ENCODE measurements around the gene NAA20. TPM values are rescaled to one million over a fixed set of nuclear protein-coding genes. Genes with fewer than 3 reads are reported as not detected.
A peak's percentile ranks its signal among the peaks of the same experiment; 100 is the strongest.

Gene NAA20
- total RNA-seq, 1 experiment from 2014 or later: 120 TPM

DNA sequence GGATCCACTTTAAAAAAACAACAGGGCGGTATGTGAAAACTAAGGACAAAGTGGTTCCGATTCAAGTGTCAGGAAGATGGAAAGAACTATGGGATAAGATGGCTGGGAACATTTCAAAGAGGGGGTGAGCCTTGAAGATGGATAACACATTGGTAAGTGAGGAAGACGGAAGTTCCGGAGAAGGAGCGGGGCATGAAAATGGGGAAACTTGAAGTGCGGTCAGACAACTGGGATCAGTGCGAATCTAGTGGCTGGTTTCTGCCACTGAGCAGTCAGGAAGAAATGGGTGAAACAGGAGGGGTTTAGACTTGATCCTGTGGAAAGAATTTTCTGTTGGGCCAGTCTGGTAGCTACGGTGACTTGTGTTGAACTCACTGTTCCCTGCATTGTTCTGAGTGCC, 1.2 kb downstream of the NAA20 start:
- DNase-seq (ENCODE audit: low read depth): no peak

DNA sequence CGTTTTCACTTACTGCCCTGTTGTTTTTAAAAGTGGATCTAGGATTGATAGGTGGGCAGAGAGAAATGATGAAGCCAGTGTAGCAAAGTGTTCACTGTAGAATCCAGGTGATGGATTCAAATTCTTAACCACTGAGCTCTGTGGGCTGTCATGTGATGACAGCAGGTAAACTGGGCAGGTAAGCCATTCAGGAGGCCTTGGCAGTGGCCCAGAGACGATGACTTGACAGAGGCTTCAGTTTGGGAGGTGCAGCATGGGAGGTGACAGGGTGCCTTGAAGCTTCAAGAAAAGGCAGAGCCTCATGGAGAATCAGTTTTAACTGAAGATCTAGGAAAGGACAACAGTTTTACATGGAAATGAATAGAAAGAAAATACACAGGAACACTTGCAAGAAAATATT, 2.0 kb downstream of the NAA20 start:
- DNase-seq (ENCODE audit: low read depth): no peak

DNA sequence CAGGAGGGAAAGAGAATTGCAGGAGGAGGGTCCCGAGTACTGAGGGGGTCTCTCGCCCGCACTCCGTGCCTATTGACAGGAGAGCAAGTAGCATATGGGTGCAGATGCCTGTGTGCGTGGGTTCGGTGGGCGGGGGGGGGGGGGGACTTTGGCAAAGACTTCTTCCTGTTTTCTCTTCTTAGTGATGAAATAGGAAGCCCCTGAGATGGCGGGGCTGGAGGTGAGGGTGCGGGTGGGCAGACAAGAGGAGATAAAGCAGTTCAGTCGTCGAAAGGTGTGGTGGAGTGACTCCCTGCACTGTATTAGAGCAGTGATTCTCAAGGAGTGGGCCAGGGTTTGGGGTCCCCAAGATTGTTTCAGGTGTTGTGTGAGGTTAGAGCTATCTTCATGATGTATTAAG, 3.7 kb downstream of the NAA20 start:
- no peak for DNase-seq (ENCODE audit: low read depth)

DNA sequence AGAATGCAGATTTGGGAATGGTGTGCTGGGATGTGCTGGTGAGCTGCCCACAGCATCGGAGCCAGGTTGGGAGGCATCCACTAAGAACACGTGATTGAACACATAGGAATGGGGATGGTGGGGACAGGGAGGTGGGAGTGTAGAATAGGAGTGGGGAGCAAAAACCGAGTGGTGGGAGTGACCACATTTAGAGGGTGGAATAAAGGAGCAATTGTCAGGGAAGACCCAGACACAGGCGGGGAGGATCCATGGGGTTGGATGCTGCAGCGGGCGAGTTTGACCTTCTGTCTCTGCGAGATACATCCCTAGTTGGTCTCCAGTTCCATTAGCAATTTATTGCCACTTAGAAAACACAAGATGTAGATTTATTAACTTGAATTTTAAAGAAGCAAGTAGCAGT, 4.7 kb downstream of the NAA20 start:
- DNase-seq (ENCODE audit: low read depth): no peak

DNA sequence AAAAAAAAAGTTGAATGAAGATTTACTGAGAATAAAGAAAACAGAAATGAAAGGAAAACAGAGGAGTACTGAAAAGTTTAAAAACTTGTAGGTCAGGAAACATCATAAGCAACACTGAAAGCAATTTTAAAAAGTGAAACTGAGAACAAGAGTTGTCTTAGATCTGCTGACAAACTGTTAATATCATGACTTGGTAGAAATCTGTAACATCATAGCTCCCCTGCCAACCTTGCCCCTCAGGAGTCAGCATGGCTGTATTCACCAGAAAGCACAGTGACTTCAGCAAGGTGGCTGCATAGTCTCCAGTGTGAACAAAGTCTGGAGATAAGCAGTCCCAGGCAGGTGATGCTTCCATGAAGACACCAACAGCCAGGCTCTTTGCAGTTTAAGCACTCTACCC, 5.3 kb downstream of the NAA20 start:
- no peak for DNase-seq (ENCODE audit: low read depth)

DNA sequence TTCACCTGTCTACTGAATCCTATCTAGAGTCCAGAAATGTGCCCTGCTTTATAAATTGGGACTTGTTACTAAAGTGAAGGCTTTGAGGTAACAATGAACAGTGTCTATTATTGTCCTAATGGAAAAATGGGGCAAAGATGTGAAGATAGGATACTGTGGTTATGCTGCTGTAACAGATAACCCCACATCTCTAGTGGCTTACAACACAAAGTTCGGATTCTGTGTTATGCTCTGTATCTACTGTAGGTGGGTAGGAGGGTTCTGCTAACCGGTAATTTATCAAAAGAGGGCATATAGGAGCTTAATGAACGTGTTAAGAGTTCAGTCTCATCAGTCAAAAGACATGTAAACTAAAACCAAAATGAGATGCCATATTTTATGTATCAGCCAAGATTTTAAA, 6.2 kb downstream of the NAA20 start:
- no peak for DNase-seq (ENCODE audit: low read depth)

DNA sequence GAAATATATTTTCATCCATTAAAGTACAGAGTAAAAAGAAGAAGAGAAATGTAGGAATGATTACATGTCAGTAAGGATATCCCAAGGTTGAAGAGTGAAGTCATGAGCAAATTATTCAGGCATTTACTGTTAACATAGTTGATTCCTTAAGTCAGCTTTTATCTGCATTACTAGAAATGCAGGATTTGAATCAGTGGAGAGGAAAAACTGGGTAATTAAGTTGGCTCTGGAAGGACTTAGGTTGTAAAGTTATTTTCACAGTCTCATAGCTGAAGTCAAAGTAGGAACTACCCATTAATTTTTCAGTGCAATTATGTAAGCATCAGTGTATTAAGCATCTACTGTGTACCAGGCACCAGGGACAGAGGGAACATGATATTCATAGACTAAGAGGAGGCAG, 7.8 kb downstream of the NAA20 start:
- no peak for DNase-seq (ENCODE audit: low read depth)

DNA sequence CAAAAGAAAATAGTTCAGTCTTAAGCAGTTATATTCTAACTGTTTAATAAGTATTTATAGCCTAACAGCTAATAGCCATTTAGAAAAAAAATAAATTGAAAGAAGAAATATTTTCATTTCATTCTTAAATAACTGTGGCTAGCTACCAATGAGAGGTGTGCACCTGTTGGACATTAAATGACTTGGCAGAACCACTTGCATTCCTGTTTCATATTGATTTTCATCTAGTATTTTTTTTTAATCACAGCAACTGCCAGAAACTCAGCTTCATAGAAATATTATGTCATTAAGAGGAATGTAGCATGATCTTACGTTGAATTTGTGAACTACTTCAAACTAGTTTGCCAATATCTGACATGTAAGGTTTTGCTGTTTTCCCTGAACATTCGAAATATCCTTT, 10.1 kb downstream of the NAA20 start:
- no peak for DNase-seq (ENCODE audit: low read depth)

DNA sequence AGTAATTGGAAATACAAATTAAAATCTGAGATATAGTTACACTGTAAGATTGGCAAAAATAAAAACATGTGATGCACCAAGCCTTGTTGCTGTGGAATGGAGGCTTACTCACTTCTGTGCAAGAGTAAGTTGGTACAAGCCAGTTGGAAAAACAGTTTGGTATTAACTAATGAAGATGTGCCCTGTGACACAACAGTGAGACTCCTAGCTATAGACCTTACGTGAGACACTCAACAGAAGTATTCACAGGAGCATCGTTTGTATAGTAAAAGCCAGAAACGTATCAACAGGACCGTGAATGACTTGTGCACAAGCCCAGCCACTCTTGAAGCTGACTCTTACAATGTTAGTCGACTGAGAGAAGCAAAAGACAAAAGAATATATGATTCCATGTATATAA, 14.6 kb downstream of the NAA20 start:
- no peak for DNase-seq (ENCODE audit: low read depth)

DNA sequence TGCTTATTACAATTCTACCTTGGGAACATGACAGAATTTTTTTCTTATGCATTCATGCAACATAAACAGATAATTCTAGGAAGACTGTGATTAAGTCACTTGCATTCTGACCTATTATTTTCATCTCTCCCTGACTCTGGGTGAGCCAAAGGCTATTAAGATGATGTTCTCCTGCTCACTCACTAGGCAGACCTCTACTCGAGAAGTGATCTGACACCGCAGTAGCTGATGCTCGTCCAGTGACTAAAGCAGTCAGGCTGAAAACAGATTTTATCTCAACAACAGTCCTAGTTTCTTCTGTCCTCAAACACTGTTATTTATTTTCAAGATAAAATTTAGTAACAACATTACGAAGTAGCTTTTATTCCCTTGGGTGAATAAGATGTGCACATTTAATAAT, 17.3 kb downstream of the NAA20 start:
- DNase-seq (ENCODE audit: low read depth): no peak

DNA sequence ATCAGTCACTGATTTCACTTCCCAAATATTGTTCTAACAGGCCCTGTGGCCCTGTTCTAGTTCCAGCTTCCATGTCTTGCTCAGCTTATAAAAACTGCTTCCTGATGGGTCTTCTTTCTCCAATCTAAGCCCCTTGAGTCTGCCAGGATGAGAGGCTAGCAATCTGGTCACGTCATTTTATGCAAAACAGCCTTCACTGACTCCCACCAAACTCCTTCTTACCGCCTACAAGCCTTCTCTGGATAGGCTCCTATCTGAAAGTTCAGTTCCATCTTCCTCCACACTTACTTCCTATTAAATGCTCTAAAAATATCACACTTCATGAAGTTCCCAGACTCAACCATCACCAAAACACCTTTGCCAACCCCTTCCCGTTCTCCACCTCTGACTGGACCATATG, 19.6 kb downstream of the NAA20 start:
- DNase-seq (ENCODE audit: low read depth): no peak

DNA sequence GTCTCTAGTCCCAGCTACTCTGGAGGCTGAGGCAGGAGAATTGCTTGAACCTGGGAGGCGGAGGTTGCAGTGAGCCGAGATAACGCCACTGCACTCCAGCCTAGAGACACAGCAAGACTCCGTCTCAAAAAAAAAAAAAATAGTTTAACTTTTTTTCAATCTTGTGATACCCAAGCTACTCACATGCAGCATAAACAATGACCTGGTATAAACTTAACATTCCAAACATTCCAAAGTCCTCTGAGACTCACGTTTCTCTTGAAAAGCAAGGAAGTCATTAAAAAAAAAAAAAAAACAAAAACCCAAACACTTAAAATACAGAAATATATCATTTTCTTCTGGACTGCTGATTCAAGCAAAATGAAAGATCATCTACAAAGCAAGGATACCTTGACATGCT, 20.8 kb downstream of the NAA20 start:
- peak; percentile 37 for DNase-seq (ENCODE audit: low read depth)

DNA sequence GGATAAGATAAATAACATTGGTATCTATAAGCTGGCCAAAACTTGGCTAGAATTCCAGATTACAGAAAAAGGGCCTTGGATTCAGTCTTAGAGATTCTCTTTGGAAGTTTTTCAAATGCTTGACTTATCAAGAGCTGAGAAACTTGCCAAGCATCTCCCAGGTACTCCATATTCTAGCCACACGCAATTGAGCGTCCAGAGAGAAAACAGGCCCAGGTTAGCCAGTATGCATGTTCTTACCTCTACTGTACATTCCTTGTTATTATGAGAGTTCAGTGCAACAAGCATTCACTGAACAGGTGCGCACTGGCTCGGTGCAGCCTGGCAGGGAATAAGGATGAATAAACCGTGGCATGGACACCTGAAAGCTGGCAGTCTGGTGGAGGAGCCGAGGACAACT, 21.4 kb downstream of the NAA20 start:
- no peak for DNase-seq (ENCODE audit: low read depth)

DNA sequence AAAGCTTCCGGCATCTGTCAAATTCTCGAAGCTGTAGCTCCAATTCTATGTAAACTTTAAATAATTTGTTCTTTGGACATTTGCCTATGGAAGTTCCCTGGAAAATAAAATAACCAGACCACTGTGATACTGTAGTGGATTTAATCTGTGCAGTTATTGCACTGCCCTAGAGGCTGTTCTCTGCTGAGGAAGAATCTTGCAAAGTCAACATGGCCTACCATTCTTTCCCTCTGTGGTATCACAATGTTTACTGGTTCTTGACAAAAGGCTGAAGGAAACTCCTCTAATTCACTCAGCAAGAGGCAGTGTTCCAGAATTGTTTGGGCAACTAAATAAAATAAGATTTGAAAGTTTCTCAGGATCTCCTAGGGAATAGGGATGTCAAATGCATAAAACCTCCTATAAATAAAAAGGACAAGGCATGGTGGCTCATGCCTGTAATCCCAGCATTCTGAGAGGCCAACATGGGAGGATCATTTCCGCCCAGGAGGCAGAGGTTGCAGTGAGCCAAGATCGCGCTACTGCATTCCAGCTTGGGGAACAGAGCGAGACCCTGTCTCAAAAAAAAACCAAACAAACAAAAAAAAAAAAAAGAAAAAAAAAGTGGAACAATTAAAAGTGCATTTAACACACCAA, 22.7 kb downstream of the NAA20 start:
- no peak for DNase-seq (ENCODE audit: low read depth)

DNA sequence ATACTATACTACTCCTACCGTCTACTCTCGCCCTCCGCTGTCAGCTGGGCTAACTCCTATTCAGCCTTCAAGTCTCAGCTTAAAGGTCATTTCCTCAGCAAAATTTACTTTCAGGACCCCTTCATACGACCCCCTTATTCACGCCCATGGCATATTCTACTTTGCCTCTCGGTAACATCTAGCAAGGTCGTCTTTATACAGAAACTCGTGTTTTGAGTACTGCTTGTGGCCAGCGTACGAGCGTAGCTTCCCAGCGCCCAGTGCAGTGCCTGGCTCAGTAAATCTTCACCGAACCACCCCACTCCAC, 34.6 kb downstream of the NAA20 start:
- DNase-seq (ENCODE audit: low read depth): no peak

DNA sequence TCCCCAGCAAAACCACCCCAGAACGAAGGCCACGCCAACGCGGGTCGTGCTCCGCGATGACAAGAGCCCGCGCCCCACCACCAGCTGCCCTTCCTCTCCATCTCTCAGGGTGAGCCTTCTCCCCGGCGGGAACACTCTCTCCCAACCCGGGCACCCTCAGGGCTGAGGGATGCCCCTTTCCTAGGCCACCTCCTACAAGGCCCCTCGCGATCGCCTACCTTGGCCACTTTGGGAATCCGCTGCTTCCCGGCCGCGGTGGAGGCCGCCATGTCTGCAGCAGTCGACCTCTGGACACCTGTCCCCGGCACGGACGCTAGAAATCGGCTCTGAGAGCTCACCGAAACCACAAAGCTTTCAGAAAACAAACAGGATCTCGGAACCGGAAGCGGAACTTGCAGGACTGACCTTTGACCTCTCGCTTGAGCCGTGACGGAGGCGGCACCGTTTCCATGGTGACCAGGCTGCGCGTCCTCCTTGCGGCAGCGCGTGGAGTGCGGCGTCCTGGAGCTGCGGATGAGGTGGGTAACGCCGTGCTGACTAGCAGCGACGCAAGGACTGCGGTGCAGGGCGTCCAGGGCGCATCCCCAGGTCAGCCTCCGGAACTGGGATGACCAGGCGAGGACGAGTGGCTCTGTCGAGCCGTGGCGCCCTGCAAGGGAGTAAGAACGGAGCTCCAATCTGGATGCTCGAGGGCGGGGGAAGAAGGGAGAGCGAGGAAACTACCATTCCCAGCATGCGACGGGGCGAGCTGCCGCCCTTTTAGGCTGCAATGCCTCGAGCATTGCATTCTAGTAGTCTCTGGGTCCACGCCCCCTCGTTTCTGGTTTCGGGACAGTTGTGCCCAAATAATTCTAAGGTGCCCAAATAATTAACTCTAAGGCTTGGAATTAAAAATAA, 35.2 kb downstream of the NAA20 start, which contains the start of the genes CFAP61 and CRNKL1:
Gene CFAP61, plus strand, starts transcription at position 459 of the 897 bp plus-strand sequence. CDS start 4,122 bp downstream, outside the sequence.
Gene CRNKL1, minus strand, starts transcription at position 393 of the 897 bp plus-strand sequence. Its CDS starts 124 bp downstream, at position 269.
- peak; percentile 92 for DNase-seq (ENCODE audit: low read depth)

DNA sequence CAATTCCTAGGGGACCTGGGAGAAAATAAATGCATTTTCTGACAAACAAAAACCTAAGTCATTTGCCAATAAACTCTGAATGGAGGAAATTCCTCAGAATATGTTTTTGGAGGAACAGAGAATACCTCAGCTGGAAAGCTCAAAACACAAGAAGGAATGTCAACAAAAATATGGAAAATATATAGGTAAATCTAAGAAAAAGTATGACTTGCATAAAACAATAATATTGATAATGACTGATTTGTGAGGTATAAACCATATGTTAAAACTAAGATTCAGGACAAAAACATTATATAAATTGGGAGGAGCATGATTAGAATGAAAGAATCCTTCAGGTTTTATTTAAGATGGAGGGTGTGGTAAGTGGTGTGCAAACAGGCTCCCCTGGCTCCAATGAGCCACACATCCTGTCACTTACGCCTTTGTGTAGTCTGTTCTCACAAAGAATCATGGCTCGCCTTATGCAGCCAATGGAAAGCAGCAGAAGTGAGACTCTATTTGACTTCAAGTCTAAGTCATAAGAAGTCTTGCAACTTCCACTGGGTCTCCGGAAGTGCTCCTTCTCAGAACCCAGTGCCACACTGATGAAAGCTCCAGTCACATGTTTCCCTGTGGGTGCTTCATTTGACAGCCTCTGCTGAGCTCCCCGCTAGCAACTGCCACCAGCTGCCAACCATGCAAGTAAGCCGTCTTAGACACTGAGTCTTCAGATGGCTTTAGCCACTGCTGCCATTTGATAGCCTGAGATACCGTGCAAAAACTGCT, 43.3 kb downstream of the NAA20 start:
- DNase-seq (ENCODE audit: low read depth): no peak

DNA sequence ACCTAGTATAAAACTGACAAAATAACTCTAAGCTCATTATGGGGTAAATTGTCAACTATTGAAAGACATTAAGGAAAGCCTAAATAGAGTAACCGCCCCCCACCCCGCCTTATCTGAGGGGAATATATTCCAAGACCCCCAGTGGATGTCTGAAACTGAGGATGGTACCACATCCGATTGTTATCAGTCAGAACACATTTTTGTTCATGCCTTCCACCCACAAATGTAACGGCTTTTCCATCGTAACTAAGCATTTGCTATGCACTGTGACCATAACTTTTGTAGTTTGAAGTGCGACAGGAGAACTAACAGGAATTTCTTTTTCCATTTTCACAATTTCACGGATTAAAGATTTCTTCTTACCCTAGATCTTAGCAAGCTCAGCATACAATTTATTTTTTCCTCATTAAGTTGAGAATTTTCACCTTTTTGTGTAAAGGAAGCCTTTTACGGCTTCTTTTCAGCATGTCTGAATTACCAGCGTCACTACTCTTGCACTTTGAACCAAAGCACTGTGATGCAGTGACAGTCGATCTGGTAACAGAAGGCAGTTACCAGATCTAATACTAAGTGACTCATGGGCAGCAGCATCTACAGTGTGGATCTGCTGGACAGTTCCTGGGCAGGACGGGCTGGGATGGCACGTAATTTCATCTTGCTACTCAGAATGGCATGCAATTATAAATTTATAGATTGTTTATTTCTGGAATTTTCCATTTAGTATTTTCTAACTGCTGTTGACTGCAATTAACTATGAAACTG, 47.0 kb downstream of the NAA20 start:
- no peak for DNase-seq (ENCODE audit: low read depth)

DNA sequence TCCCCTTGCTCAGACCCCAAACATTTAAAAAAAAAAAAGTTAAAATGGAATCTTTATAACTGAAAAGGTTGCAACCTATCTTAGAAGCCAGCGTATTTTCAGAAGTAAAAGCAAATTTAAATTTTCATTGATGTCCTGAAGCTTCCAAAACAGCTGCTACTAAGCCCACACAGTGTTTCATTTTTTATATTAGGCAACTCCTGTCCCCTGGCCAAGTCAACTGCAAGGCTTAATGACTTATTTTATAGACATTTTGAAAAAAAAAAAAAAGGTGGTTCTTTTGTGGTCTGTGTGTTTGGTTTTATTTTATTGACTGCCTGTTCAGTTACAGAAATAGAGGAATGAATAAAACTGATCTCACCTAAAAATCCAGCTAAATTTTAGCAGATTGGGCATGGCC, 48.2 kb downstream of the NAA20 start:
- no peak for DNase-seq (ENCODE audit: low read depth)

DNA sequence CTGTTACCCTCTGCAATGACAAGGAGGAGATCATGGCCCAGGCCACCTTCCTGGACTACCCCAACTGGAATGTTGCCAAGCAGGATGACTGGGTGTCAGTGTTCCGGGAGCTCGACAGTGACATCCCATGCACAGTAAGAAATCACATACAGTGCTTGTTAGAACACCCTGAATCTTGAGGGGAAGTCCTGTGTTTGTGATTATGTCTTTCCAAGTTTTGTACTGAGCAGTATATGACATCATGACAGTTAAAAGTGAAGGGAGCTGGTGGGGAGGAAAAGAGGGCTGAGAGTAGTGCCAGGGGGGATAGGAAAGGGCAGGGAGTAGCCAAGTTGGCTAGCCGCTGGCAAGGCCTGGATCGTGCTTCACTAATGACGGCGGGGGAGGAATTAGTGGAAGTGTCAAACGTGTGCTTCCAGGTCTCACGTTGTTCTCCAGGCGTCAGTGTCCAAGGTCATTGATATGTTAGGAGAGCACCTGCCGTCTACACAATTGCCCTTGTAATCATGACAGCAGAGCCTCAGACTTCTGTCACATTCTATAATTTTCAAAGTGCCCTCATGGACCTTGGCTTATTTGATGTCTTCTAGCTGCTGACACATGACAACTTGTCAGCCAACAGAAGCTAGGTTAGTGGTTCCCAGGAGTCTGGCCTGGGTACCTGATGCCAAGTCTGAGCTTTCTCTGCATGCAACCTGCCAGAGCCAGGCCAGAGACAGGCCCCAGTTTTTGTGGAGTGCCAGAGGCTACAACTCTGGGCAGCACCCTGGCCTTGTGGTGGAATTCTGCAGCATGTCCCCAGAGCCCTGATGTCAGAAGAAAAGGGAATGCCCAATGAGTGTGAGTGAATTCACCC, 53.9 kb downstream of the NAA20 start:
- DNase-seq (ENCODE audit: low read depth): no peak

All from HT1080 (cell line).